GM23338 (cell line): Measurements from ENCODE around the gene PLCL1.

Source experiments
- CREB1 ChIP-seq: fragments of 250-450 bp; sonication (Bioruptor Pico); IDR thresholded peaks from 2 replicates; pipeline ENCODE4 v1.5.0; 2020; ENCODE audit warnings: low read depth, mild to moderate bottlenecking, moderate library complexity
- CTCF ChIP-seq, 2 experiments: fragments of 200-600 bp in 1 of 2; sonication (generic) in 1 of 2; conservative IDR thresholded peaks; 2 replicates each; pipeline versions ENCODE4 v1.5.1 to v1.6.1; 2016 to 2017; ENCODE audit warnings: antibody characterized with exemption in 2 of 2, low read depth in 2 of 2, mild to moderate bottlenecking in 2 of 2, moderate library complexity in 1 of 2
- EZH2 ChIP-seq: fragments of 200-600 bp; sonication (generic); IDR thresholded peaks from one replicate; pipeline ENCODE4 v1.8.0; 2017; ENCODE audit warnings: antibody characterized with exemption, mild to moderate bottlenecking, low read depth; ENCODE audit not compliant: unreplicated experiment
- EZH2phosphoT487 ChIP-seq: fragments of 200-600 bp; sonication (generic); IDR thresholded peaks from one replicate; pipeline ENCODE4 v1.8.1; 2018; ENCODE audit warnings: antibody characterized with exemption; ENCODE audit not compliant: unreplicated experiment
- JUNB ChIP-seq: IDR thresholded peaks from one replicate; pipeline ENCODE4 v1.6.1; 2016; ENCODE audit warnings: antibody characterized with exemption; ENCODE audit not compliant: unreplicated experiment
- NANOG ChIP-seq: IDR thresholded peaks from 2 replicates; pipeline ENCODE4 v1.6.1; 2016; ENCODE audit warnings: antibody characterized with exemption, borderline replicate concordance
- POLR2AphosphoS5 ChIP-seq: IDR thresholded peaks from 2 replicates; pipeline ENCODE4 v1.6.1; 2016; ENCODE audit warnings: antibody characterized with exemption, low read depth
- REST ChIP-seq: IDR thresholded peaks from one replicate; pipeline ENCODE4 v1.6.1; 2018; ENCODE audit warnings: antibody characterized with exemption; ENCODE audit not compliant: unreplicated experiment
- STAT1 ChIP-seq: IDR thresholded peaks from one replicate; pipeline ENCODE4 v1.6.1; 2016; ENCODE audit warnings: antibody characterized with exemption; ENCODE audit not compliant: unreplicated experiment
- ZNF331 ChIP-seq: fragments of 250-450 bp; sonication (Bioruptor Pico); IDR thresholded peaks from 2 replicates; pipeline ENCODE4 v1.5.0; 2020; ENCODE audit warnings: low read depth, mild to moderate bottlenecking, moderate library complexity
- TF ChIP-seq, protein P1 (sequence below): IDR thresholded peaks from 2 replicates; pipeline ENCODE4 v1.6.1; 2016; ENCODE audit warnings: antibody characterized with exemption

DNA sequence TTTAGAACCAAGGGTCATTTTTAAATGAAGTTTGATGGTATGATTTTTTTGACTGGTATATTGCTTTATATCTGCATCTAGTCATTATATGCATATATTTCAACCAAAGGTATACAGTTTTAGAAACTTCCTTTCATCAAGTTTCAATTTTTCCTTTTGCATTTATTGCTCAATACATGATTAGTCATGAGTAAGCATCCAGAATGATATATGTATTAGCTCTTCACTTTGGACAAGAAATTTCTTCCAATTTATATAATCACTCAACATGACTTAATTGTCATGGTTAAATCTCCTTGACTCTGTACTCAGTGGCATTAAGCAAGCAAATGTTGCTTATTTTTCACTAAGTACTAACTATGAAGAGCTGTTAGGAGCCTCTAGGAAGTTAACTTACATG lies 123.6 kb downstream of the PLCL1 start:
- TF ChIP-seq JUNB (no peak), CTCF (conservative IDR thresholded peaks at IDR 0.05; ENCODE audit: low read depth in 2 of 2) (no peak), POLR2AphosphoS5 (no peak), STAT1 (no peak), NANOG (no peak), EZH2 (no peak), EZH2phosphoT487 (no peak), REST (no peak), CREB1 (CRISPR knock-in tag) (no peak), ZNF331 (no peak)
- TF ChIP-seq, protein P1, sequence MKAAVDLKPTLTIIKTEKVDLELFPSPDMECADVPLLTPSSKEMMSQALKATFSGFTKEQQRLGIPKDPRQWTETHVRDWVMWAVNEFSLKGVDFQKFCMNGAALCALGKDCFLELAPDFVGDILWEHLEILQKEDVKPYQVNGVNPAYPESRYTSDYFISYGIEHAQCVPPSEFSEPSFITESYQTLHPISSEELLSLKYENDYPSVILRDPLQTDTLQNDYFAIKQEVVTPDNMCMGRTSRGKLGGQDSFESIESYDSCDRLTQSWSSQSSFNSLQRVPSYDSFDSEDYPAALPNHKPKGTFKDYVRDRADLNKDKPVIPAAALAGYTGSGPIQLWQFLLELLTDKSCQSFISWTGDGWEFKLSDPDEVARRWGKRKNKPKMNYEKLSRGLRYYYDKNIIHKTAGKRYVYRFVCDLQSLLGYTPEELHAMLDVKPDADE, result no peak
